OCI-LY7 (cell line): ENCODE data around the gene ACOX1.
A peak's percentile ranks its signal among the peaks of the same experiment; 100 is the strongest.

ENCODE experiments used
- EZH2phosphoT487 ChIP-seq: fragments of 200-600 bp; sonication (generic); IDR thresholded peaks from 2 replicates; pipeline ENCODE4 v1.6.1; 2018; ENCODE audit warnings: low read depth, borderline replicate concordance, mild to moderate bottlenecking, mixed run types, antibody characterized with exemption, low read length, moderate library complexity, mixed read lengths
- TF ChIP-seq, protein P1 (sequence below): fragments of 200-600 bp; sonication (generic); conservative IDR thresholded peaks from 2 replicates; pipeline ENCODE4 v1.5.1; 2014; ENCODE audit warnings: mild to moderate bottlenecking, antibody characterized with exemption, low read length, moderate library complexity, mixed read lengths

DNA sequence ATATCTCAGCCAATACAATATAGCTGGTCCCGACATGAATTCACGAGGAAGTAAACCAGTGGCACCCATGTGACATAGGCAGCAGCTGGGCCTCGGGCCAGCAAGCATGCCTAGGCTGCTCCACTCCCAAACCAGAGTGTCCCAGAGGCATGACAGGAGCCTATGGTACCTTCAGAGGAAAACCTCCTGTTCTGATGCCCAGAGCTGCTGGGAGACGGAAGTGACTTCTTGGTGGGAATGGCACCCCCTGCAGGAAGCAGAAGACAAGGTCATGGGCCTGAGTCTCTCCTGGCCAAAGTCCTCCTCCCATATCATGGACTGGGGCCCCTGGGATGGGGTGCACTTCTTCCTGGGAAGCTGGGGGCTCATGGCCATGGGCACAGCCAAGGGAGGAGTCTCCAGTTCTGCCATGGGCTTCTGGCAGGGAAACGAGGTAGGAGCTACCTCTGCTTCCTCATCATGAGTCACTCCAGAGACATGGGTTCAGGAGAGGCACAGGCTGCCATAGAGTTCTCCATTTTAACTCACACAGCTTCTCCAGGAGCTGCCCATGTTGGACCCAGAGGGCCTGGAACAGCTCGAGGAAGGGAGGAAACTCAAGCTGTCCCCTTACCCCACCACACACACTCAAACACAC lies 51.6 kb downstream of the ACOX1 start:
- TF ChIP-seq, protein P1, sequence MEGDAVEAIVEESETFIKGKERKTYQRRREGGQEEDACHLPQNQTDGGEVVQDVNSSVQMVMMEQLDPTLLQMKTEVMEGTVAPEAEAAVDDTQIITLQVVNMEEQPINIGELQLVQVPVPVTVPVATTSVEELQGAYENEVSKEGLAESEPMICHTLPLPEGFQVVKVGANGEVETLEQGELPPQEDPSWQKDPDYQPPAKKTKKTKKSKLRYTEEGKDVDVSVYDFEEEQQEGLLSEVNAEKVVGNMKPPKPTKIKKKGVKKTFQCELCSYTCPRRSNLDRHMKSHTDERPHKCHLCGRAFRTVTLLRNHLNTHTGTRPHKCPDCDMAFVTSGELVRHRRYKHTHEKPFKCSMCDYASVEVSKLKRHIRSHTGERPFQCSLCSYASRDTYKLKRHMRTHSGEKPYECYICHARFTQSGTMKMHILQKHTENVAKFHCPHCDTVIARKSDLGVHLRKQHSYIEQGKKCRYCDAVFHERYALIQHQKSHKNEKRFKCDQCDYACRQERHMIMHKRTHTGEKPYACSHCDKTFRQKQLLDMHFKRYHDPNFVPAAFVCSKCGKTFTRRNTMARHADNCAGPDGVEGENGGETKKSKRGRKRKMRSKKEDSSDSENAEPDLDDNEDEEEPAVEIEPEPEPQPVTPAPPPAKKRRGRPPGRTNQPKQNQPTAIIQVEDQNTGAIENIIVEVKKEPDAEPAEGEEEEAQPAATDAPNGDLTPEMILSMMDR: peak; percentile 79
- no peak for TF ChIP-seq EZH2phosphoT487
